NT2/D1 (cell line): ENCODE data around the gene PLPPR3.
"Not testable (repeated sequence)": the region's sequence is repeated elsewhere in the genome, so short reads cannot be mapped to it uniquely, and the experiment has no call there.

ENCODE experiments used
- SUZ12 ChIP-seq: IDR thresholded peaks from 2 replicates; pipeline ENCODE4 v1.6.1; 2011; ENCODE audit not compliant: insufficient read length, insufficient read depth; ENCODE audit errors: extremely low read depth
- YY1 ChIP-seq: IDR thresholded peaks from 2 replicates; pipeline ENCODE4 v1.6.1; 2011; ENCODE audit not compliant: insufficient read length, insufficient read depth

GRCh38 chr19:849195-849594 is 27.4 kb upstream of the PLPPR3 start:
- TF ChIP-seq YY1, SUZ12: not testable (repeated sequence)
